Spleen (tissue), 11 donors: ENCODE measurements around the gene NELFA. TPM values are rescaled to one million over a fixed set of nuclear protein-coding genes. Genes with fewer than 3 reads are reported as not detected.

Experiments used
- DNase-seq: peaks from one replicate; pipeline ENCODE4 v3.0.0-alpha.2; 2020
- H3K27ac ChIP-seq, 8 donors: fragments of 200-600 bp; sonication (generic) in 7 of 8; 1 replicate in 4 of 8; 2 replicates in 4 of 8; pipeline versions ENCODE4 v1.5.0 to v1.8.0; 2016 to 2021; ENCODE audit warnings: inconsistent platforms in 4 of 8, mild to moderate bottlenecking in 4 of 8, moderate library complexity in 1 of 8
- H3K27me3 ChIP-seq, 7 donors: fragments of 200-600 bp; sonication (generic) in 6 of 7; replicated peaks in 1 of 7; 1 replicate in 4 of 7; 2 replicates in 3 of 7; pipeline versions ENCODE4 v1.5.0 to v1.8.0; 2016 to 2021; ENCODE audit warnings: inconsistent platforms in 3 of 7, mild to moderate bottlenecking in 1 of 7
- H3K36me3 ChIP-seq, 6 donors: fragments of 200-600 bp; sonication (generic) in 5 of 6; 1 replicate in 4 of 6; 2 replicates in 2 of 6; pipeline versions ENCODE4 v1.5.0 to v1.8.0; 2016 to 2021; ENCODE audit warnings: inconsistent platforms in 2 of 6
- H3K4me1 ChIP-seq, 6 donors: fragments of 200-600 bp; sonication (generic) in 5 of 6; 1 replicate in 3 of 6; 2 replicates in 3 of 6; pipeline versions ENCODE4 v1.5.0 to v1.8.0; 2016 to 2021; ENCODE audit warnings: inconsistent platforms in 3 of 6
- H3K4me3 ChIP-seq, 8 donors: fragments of 200-600 bp; sonication (generic) in 7 of 8; 1 replicate in 4 of 8; 2 replicates in 4 of 8; pipeline versions ENCODE4 v1.5.0 to v1.8.0; 2016 to 2021; ENCODE audit warnings: inconsistent platforms in 4 of 8, mild to moderate bottlenecking in 4 of 8, moderate library complexity in 2 of 8
- H3K9me3 ChIP-seq, 8 donors: fragments of 200-600 bp; sonication (generic) in 7 of 8; 1 replicate in 4 of 8; 2 replicates in 4 of 8; pipeline versions ENCODE4 v1.5.0 to v1.8.0; 2016 to 2021; ENCODE audit warnings: inconsistent platforms in 4 of 8
- CTCF ChIP-seq, 11 experiments: fragments of 200-600 bp in 7 of 11; fragments of 450-650 bp in 4 of 11; sonication (generic) in 4 of 11; IDR thresholded peaks in 8 of 11; conservative IDR thresholded peaks in 3 of 11; 1 replicate in 7 of 11; 2 replicates in 4 of 11; pipeline versions ENCODE4 v1.4.0 to v1.8.0; 2016 to 2021; ENCODE audit warnings: antibody characterized with exemption in 11 of 11, inconsistent platforms in 4 of 11, mild to moderate bottlenecking in 1 of 11
- POLR2A ChIP-seq, 3 donors: fragments of 450-650 bp; IDR thresholded peaks; one replicate each; pipeline ENCODE4 v1.5.1; 2017; ENCODE audit warnings: antibody characterized with exemption in 3 of 3, mild to moderate bottlenecking in 1 of 3
- POLR2AphosphoS5 ChIP-seq, 3 donors: sonication (generic); formaldehyde crosslinking; IDR thresholded peaks; one replicate each; pipeline ENCODE4 v1.5.1; 2017; ENCODE audit warnings: antibody characterized with exemption in 3 of 3
- WGBS, 5 donors: extraction: QIAGEN DNeasy Blood & Tissue Kit in 3 of 5; methylation state at CpG; one replicate each; pipeline versions ENCODE4 v1.1.5 to v1.1.7; 2013 to 2018; 5-methylcytosine and 5-hydroxymethylcytosine counted together
- intact Hi-C: fragments of 100-400 bp; cut with DNase I; formaldehyde crosslinking; loops from one replicate; pipeline ENCODE4 v1.15.0; 2023; ENCODE audit warnings: low total_unique reads
- polyA plus RNA-seq, 3 donors: library from polyadenylated mRNA; stranded (reverse); fragments of 200-250 nt; gene quantifications; one replicate each; pipeline ENCODE4 v1.2.1, GENCODE V29; 2013
- total RNA-seq, 7 donors: library from RNA; depleted of rRNA in 3 of 7; stranded (reverse); fragments of >200 nt in 3 of 7; fragmentation: NEBNext Ultra II Directional in 4 of 7; extraction: Animal tissue kit (Norgen Biotek cat#: 25700) in 4 of 7; gene quantifications; one replicate each; pipeline versions ENCODE4 v1.1.0 to v1.2.1, GENCODE V29; 2016 to 2021
- donor health status: healthy with polysubstance abuse.
- donor health status: DM: no; HTN: no; CAD: no; lungs with moderate emphysema.
- donor health status: DM: no; HTN: no; CAD: no.
- donor health status: Bipolar disorder and iron deficiency.
- donor health status: healthy.
- donor health status: DM: no; HTN: no; CAD: no.
- donor health status: DM: yes; HTN: yes; CAD: no.

NELFA gene
- total and polyA plus RNA-seq, 10 donors = 19.9 to 36.6 (median 26.5) TPM

- Histone ChIP-seq H3K4me1 (no peaks in the 10 kb centered on the region), H3K36me3 (peaks cover 0 to 97% (median 17%) of the 10 kb centered on the region in 6 donors), H3K27ac (no peak overlapping the region), H3K9me3 (no peaks in the 10 kb centered on the region), H3K4me3 (no peak overlapping the region), H3K27me3 (no peaks in the 10 kb centered on the region)
- intact Hi-C loops = no loop called here
- TF ChIP-seq POLR2A (IDR thresholded peaks at IDR 0.05) = no peak
- TF ChIP-seq POLR2AphosphoS5 (IDR thresholded peaks at IDR 0.05) = no peak
- no peak for TF ChIP-seq CTCF (IDR thresholded peaks at IDR 0.05 in 8 of 11, conservative IDR thresholded peaks at IDR 0.05 in 3 of 11)
- 90 to 96% (median 95%) methylated on average over 7 of the region's 7 CpGs for WGBS, 5 donors
- peak; percentile 41 for DNase-seq
Observed at GRCh38 chr4:1968686-1969295, 40.0 kb downstream of the NELFA start.

- H3K4me3 ChIP-seq = no peak overlapping the region
- H3K27ac ChIP-seq = no peak overlapping the region
- H3K36me3 ChIP-seq = peaks cover 0 to 97% (median 20%) of the 10 kb centered on the region in 6 donors
- H3K9me3 ChIP-seq = no peaks in the 10 kb centered on the region
- WGBS, 5 donors = 84 to 93% (median 90%) methylated on average over 5 of the region's 5 CpGs
- TF ChIP-seq POLR2AphosphoS5 (IDR thresholded peaks at IDR 0.05) (no peak), CTCF (IDR thresholded peaks at IDR 0.05 in 8 of 11, conservative IDR thresholded peaks at IDR 0.05 in 3 of 11) (no peak), POLR2A (IDR thresholded peaks at IDR 0.05) (no peak)
- no peaks in the 10 kb centered on the region for H3K4me1 ChIP-seq
- H3K27me3 ChIP-seq = no peaks in the 10 kb centered on the region
- DNase-seq = peak; percentile 12
- intact Hi-C loops = no loop called here
Observed at GRCh38 chr4:1967512-1968149, 41.1 kb downstream of the NELFA start.

- TF ChIP-seq POLR2A (IDR thresholded peaks at IDR 0.05) (no peak), POLR2AphosphoS5 (IDR thresholded peaks at IDR 0.05) (no peak), CTCF (IDR thresholded peaks at IDR 0.05 in 8 of 11, conservative IDR thresholded peaks at IDR 0.05 in 3 of 11) (no peak)
- no peak for DNase-seq
- H3K27me3 ChIP-seq = no peaks in the 10 kb centered on the region
- intact Hi-C loops = no loop called here
- H3K9me3 ChIP-seq = no peaks in the 10 kb centered on the region
- no peak overlapping the region for H3K27ac ChIP-seq
- peaks cover 0 to 97% (median 35%) of the 10 kb centered on the region in 6 donors for H3K36me3 ChIP-seq
- 95 to 100% (median 98%) methylated on average over 1 of the region's 1 CpG for WGBS, 5 donors
- no peaks in the 10 kb centered on the region for H3K4me1 ChIP-seq
- no peak overlapping the region for H3K4me3 ChIP-seq
Observed at GRCh38 chr4:1964971-1965370, 43.8 kb downstream of the NELFA start.

- no peak for TF ChIP-seq POLR2A (IDR thresholded peaks at IDR 0.05)
- TF ChIP-seq CTCF (IDR thresholded peaks at IDR 0.05 in 8 of 11, conservative IDR thresholded peaks at IDR 0.05 in 3 of 11) = no peak
- no peak for TF ChIP-seq POLR2AphosphoS5 (IDR thresholded peaks at IDR 0.05)
- Histone ChIP-seq H3K4me1 (no peaks in the 10 kb centered on the region), H3K36me3 (peaks cover 0 to 97% (median 38%) of the 10 kb centered on the region in 6 donors), H3K27me3 (no peaks in the 10 kb centered on the region), H3K27ac (no peak overlapping the region), H3K4me3 (no peak overlapping the region), H3K9me3 (no peaks in the 10 kb centered on the region)
- DNase-seq = no peak
- 86 to 93% (median 89%) methylated on average over 6 of the region's 6 CpGs for WGBS, 5 donors
- intact Hi-C loops = no loop called here
Observed at GRCh38 chr4:1964443-1964842, 44.3 kb downstream of the NELFA start.
